Liver (tissue), 9 donors: ENCODE results near the gene MT1M. TPM values are rescaled to one million over a fixed set of nuclear protein-coding genes. Genes with fewer than 3 reads are reported as not detected.

Experiments used
- DNase-seq: peaks from one replicate; pipeline ENCODE4 v3.0.0-alpha.2; 2017; ENCODE audit warnings: low spot score
- H3K27ac ChIP-seq, 2 donors: one replicate each; pipeline ENCODE4 v1.7.0; 2013; ENCODE audit warnings: inconsistent platforms in 2 of 2, low read length in 2 of 2, control low read depth in 1 of 2, low read depth in 1 of 2, mild to moderate bottlenecking in 1 of 2
- H3K27me3 ChIP-seq, 4 donors: one replicate each; pipeline versions ENCODE4 v1.6.1 to v1.7.0; 2013; ENCODE audit warnings: low read length in 3 of 4, inconsistent platforms in 1 of 4, mild to moderate bottlenecking in 1 of 4, moderate library complexity in 1 of 4; ENCODE audit not compliant: control insufficient read depth in 4 of 4, insufficient read depth in 4 of 4
- H3K36me3 ChIP-seq, 4 donors: one replicate each; pipeline versions ENCODE4 v1.6.1 to v1.7.0; 2013; ENCODE audit warnings: low read length in 3 of 4, mild to moderate bottlenecking in 3 of 4, low read depth in 1 of 4, moderate library complexity in 1 of 4; ENCODE audit not compliant: control insufficient read depth in 4 of 4, insufficient read depth in 3 of 4
- H3K4me1 ChIP-seq, 4 donors: one replicate each; pipeline versions ENCODE4 v1.6.1 to v1.7.0; 2013; ENCODE audit warnings: low read length in 3 of 4, mild to moderate bottlenecking in 3 of 4, moderate library complexity in 1 of 4; ENCODE audit not compliant: control insufficient read depth in 4 of 4, insufficient read depth in 4 of 4
- H3K4me3 ChIP-seq, 3 donors: one replicate each; pipeline versions ENCODE4 v1.6.1 to v1.7.0; 2013; ENCODE audit warnings: low read length in 3 of 3, control low read depth in 1 of 3, low read depth in 1 of 3, mild to moderate bottlenecking in 1 of 3
- H3K9ac ChIP-seq, 2 donors: one replicate each; pipeline ENCODE4 v1.7.0; 2013; ENCODE audit warnings: low read length in 2 of 2, mild to moderate bottlenecking in 2 of 2, moderate library complexity in 2 of 2, control low read depth in 1 of 2, low read depth in 1 of 2
- H3K9me3 ChIP-seq, 4 donors: one replicate each; pipeline versions ENCODE4 v1.6.1 to v1.7.0; 2013; ENCODE audit warnings: low read length in 3 of 4; ENCODE audit not compliant: control insufficient read depth in 4 of 4
- ATF3 ChIP-seq: IDR thresholded peaks from 2 replicates; pipeline ENCODE4 v1.6.1; 2016; ENCODE audit warnings: antibody characterized with exemption
- CTCF ChIP-seq: fragments of 150-350 bp; IDR thresholded peaks from 2 replicates; pipeline ENCODE4 v1.5.1; 2017; ENCODE audit warnings: improper control_type of control experiment, low read depth, low read length; ENCODE audit not compliant: missing input control
- EGR1 ChIP-seq, 2 donors: IDR thresholded peaks; 2 replicates each; pipeline ENCODE4 v1.6.1; 2016 to 2018; ENCODE audit warnings: antibody characterized with exemption in 2 of 2, low read depth in 2 of 2
- FOXA1 ChIP-seq: IDR thresholded peaks from 2 replicates; pipeline ENCODE4 v1.6.1; 2016; ENCODE audit warnings: antibody characterized with exemption
- FOXA2 ChIP-seq: IDR thresholded peaks from 2 replicates; pipeline ENCODE4 v1.6.1; 2016; ENCODE audit warnings: antibody characterized with exemption
- GABPA ChIP-seq, 2 donors: IDR thresholded peaks in 1 of 2; conservative IDR thresholded peaks in 1 of 2; 2 replicates each; pipeline ENCODE4 v1.6.1; 2016; ENCODE audit warnings: antibody characterized with exemption in 2 of 2, mild to moderate bottlenecking in 1 of 2, moderate library complexity in 1 of 2
- HNF4A ChIP-seq, 2 donors: conservative IDR thresholded peaks; 2 replicates each; pipeline ENCODE4 v1.6.1; 2016; ENCODE audit warnings: antibody characterized with exemption in 2 of 2, mild to moderate bottlenecking in 2 of 2
- HNF4G ChIP-seq: IDR thresholded peaks from 2 replicates; pipeline ENCODE4 v1.6.1; 2016; ENCODE audit warnings: antibody characterized with exemption
- JUND ChIP-seq, 2 donors: IDR thresholded peaks; 2 replicates each; pipeline ENCODE4 v1.6.1; 2016; ENCODE audit warnings: antibody characterized with exemption in 2 of 2
- MAX ChIP-seq: IDR thresholded peaks from 2 replicates; pipeline ENCODE4 v1.6.1; 2016; ENCODE audit warnings: antibody characterized with exemption
- NR2F2 ChIP-seq: IDR thresholded peaks from 2 replicates; pipeline ENCODE4 v1.6.1; 2016; ENCODE audit warnings: antibody characterized with exemption
- REST ChIP-seq: IDR thresholded peaks from 2 replicates; pipeline ENCODE4 v1.6.1; 2016; ENCODE audit warnings: antibody characterized with exemption, mild to moderate bottlenecking
- RXRA ChIP-seq, 2 donors: IDR thresholded peaks; 2 replicates each; pipeline ENCODE4 v1.6.1; 2017 to 2018; ENCODE audit warnings: antibody characterized with exemption in 2 of 2, mild to moderate bottlenecking in 1 of 2
- SP1 ChIP-seq: IDR thresholded peaks from 2 replicates; pipeline ENCODE4 v1.6.1; 2018; ENCODE audit warnings: antibody characterized with exemption, mild to moderate bottlenecking
- TAF1 ChIP-seq: conservative IDR thresholded peaks from 2 replicates; pipeline ENCODE4 v1.6.1; 2016; ENCODE audit warnings: antibody characterized with exemption, mild to moderate bottlenecking
- YY1 ChIP-seq: IDR thresholded peaks from 2 replicates; pipeline ENCODE4 v1.6.1; 2016; ENCODE audit warnings: antibody characterized with exemption, mild to moderate bottlenecking
- ZBTB33 ChIP-seq: IDR thresholded peaks from 2 replicates; pipeline ENCODE4 v1.6.1; 2016; ENCODE audit warnings: antibody characterized with exemption
- WGBS: extraction: QIAGEN DNeasy Blood & Tissue Kit; methylation state at CpG from one replicate; pipeline ENCODE4 v1.1.7; 2013; 5-methylcytosine and 5-hydroxymethylcytosine counted together
- polyA plus RNA-seq, 2 donors: library from polyadenylated mRNA; stranded (reverse) in 1 of 2; unstranded in 1 of 2; fragments of 200-250 nt in 1 of 2; fragments of >200 nt in 1 of 2; fragmentation: Nextera tagmentation in 1 of 2; extraction: Ambion mirVana in 1 of 2; gene quantifications; one replicate each; pipeline versions ENCODE4 v1.2.1 to v1.2.3, GENCODE V29; 2013 to 2015
- total RNA-seq, 2 donors: library from RNA; depleted of rRNA; stranded (reverse); fragments of >200 nt; gene quantifications; one replicate each; pipeline ENCODE4 v1.2.3, GENCODE V29; 2014
- donor health status: healthy.
- donor health status: healthy.
- donor health status: healthy.
- donor health status: healthy.
- donor health status: healthy.

MT1M gene
- total and polyA plus RNA-seq, 4 donors: 20.4 to 343 (median 194) TPM

GRCh38 chr16:56651586-56651985, 19.1 kb downstream of the MT1M start, which contains the start of gene MT1B:
MT1B (plus strand) TSS chr16:56651886; CDS start chr16:56651954, 68 bp downstream.
- no peaks in the 10 kb centered on the region for H3K9me3 ChIP-seq
- H3K36me3 ChIP-seq: no peaks in the 10 kb centered on the region
- no peak within 1 kb of the TSS for H3K9ac ChIP-seq
- no peak for DNase-seq
- H3K4me3 ChIP-seq: no peak within 1 kb of the TSS
- H3K27me3 ChIP-seq: no peaks in the 10 kb centered on the region
- TF ChIP-seq NR2F2: no peak
- TF ChIP-seq HNF4G: no peak
- no peak for TF ChIP-seq SP1
- no peak for TF ChIP-seq YY1
- TF ChIP-seq ZBTB33: no peak
- no peak for TF ChIP-seq GABPA (IDR thresholded peaks at IDR 0.05 in 1 of 2, conservative IDR thresholded peaks at IDR 0.05 in 1 of 2)
- TF ChIP-seq CTCF: no peak
- no peak for TF ChIP-seq HNF4A (conservative IDR thresholded peaks at IDR 0.05)
- no peak for TF ChIP-seq EGR1 (IDR thresholded peaks at IDR 0.05; ENCODE audit: low read depth in 2 of 2)
- no peak for TF ChIP-seq TAF1
- no peak for TF ChIP-seq REST
- no peak for TF ChIP-seq JUND (IDR thresholded peaks at IDR 0.05)
- TF ChIP-seq RXRA (IDR thresholded peaks at IDR 0.05): no peak
- no peak for TF ChIP-seq FOXA2
- no peak for TF ChIP-seq FOXA1
- TF ChIP-seq MAX: no peak
- TF ChIP-seq ATF3: no peak
- no peak within 1 kb of the TSS for H3K27ac ChIP-seq
- 82% methylated on average over 7 of the region's 7 CpGs for WGBS
- peaks cover 5 to 17% (median 11%) of the 10 kb centered on the region in 4 donors for H3K4me1 ChIP-seq

- WGBS: 75% methylated on average over 1 of the region's 1 CpG
- Histone ChIP-seq H3K4me1 (peaks cover 5 to 13% (median 9%) of the 10 kb centered on the region in 4 donors), H3K27me3 (no peaks in the 10 kb centered on the region), H3K4me3 (no peak overlapping the region), H3K9me3 (no peaks in the 10 kb centered on the region), H3K9ac (no peak overlapping the region), H3K27ac (no peak overlapping the region), H3K36me3 (no peaks in the 10 kb centered on the region)
- no peak for DNase-seq
- TF ChIP-seq RXRA (IDR thresholded peaks at IDR 0.05) (no peak), FOXA1 (no peak), REST (no peak), CTCF (no peak), MAX (no peak), FOXA2 (no peak), YY1 (no peak), TAF1 (no peak)
Measured at GRCh38 chr16:56652600-56652999, 20.1 kb downstream of the MT1M start.
